GM21619 (cell line): ENCODE measurements around the gene SSR2.
A peak's percentile ranks its signal among the peaks of the same experiment; 100 is the strongest.

Experiments used
- ATAC-seq: cut with Tn5 transposase; IDR thresholded peaks from one replicate; pipeline ENCODE4 v1.9.1; 2021; ENCODE audit not compliant: unreplicated experiment

Gene SSR2

DNA sequence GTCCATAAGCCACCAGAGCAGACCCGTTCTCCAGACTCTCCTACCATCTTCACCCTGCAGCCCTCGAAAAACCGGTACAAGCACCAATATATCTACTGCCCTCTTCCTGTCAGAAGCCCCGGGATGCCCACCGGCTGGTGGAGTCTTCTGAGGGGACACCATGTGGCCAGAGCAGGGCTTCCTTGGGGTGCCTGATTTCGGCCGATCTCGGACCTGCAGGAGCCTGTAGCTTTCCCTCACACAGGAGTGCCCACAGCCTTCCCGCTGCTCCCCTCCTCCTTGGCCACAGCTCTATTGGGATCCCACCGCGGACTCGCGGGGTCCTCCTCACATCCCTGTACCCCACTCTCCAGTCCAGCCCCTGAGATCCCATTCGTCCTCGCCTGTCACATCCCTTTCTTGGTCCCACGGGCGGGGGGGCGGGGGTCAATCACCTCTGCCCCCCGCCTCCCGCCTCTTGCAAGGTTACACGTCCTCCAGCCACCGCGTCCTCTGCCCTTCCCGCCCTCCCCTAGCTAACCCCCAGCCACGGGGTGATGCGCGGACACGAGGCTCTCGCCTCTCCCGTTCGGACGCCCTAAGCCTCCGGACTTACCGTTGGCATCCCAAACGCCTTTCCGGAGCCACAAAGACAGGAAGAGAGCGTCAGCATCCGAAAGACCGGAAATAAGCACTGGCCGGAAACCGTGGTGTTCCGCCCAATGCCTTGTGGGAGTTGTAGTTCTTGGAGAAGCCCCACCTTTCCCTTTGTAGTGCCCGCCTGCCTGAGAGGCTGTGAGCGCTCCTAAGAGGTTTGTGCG lies at the start of gene SSR2:
SSR2 (minus strand) TSS at position 659 of the 800 bp plus-strand sequence. CDS start 784 bp downstream, outside the sequence.
- peak; percentile 99 for ATAC-seq

DNA sequence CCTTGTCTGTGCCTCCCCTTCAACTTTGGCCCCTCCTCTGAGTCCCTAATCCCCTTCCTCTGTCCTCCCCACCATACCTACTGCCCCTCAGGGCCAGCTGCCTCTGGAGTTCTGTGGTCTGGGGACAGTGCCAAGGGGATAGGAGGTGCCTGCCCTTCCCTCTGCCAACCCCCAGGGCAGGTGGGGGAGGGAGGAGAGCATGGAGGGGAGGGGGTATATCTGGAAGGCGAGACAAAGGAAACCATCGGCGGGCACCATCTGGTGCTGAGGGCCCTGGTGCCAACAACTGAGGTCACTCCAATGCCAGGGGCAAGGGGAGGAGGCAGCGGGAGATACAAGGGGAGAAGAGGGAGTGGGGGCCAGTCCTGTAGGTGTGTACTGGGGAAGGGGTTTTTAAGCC lies 49.8 kb upstream of the SSR2 start:
- ATAC-seq = no peak

DNA sequence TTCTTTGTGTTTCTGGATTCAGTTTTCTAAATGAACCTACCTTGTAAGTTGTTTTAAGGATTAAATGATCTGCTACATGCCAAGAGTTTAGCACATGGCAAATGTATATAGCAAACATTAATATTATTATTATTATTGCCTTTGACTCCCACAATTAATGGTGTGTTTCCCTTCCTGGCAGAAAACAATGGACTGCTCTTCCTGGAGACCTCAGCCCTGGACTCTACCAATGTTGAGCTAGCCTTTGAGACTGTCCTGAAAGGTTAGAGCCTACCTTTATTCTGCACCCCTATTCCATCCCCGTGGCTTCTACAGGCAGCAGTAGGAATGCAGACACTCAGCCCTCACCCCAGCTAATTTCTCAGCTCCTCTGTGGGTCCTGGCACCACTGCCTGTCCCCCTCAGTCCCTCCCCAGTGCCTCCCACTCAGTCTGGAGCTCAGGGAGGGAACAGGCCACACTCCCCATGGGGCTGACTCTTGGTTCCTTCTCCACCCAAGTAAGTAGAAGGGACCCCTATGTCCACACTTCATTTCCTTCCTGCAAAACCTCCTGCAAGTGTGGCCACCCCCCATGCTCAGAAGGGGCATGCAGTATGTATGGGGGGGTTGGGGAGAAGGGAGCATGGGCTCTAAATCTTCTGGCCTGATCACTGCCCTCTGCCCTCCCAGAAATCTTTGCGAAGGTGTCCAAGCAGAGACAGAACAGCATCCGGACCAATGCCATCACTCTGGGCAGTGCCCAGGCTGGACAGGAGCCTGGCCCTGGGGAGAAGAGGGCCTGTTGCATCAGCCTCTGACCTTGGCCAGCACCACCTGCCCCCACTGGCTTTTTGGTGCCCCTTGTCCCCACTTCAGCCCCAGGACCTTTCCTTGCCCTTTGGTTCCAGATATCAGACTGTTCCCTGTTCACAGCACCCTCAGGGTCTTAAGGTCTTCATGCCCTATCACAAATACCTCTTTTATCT lies 49.0 kb upstream of the SSR2 start:
- ATAC-seq = no peak

DNA sequence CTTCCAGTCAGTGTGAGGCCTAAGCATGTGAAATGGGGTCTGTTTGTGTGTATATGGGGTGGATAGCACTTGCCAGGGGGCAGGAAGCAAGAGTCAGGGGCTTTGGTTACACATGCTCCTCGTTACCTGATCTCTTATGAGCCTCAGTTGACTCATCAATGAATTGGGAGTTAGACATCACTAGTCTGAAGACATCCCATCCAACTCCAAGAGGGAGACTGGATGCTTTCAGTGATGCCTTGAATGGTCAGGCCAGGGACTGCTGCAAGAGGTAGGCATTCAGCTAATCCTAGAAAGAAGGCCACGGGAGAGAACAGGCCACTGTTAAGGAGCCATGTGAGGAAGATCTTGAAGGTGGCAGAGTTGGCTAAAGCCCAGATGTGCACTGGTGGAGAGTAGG lies 46.5 kb upstream of the SSR2 start:
- no peak for ATAC-seq

DNA sequence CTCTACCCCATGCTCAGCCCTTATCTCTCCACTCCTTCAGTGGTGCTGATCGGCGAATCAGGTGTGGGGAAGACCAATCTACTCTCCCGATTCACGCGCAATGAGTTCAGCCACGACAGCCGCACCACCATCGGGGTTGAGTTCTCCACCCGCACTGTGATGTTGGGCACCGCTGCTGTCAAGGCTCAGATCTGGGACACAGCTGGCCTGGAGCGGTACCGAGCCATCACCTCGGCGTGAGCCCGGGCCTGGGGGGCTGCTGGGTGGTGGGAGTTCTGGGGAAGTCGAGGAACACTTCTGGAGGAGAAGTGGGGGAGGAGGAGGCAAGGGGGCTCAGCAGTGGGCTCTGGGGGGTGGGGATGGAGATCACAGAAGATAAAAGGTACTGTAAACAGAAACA lies 45.1 kb upstream of the SSR2 start:
- no peak for ATAC-seq

DNA sequence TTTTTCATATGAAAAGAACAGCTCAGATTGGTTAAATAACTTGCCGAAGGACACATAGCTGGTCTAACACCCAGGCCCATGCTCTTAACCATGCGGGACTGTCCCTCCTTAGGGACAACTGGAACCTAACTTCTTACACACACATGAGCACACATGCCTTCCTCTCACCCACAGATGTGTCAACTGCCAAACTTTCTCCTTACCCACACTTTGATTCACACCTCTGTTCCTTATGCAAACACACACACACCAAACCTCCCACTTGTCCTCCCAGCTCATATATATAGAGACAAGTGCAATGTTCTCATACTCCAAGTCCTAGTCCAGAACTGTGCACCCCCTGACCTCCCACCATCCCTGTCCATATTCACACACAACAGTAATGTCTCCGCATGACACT lies 44.5 kb upstream of the SSR2 start:
- ATAC-seq = no peak

DNA sequence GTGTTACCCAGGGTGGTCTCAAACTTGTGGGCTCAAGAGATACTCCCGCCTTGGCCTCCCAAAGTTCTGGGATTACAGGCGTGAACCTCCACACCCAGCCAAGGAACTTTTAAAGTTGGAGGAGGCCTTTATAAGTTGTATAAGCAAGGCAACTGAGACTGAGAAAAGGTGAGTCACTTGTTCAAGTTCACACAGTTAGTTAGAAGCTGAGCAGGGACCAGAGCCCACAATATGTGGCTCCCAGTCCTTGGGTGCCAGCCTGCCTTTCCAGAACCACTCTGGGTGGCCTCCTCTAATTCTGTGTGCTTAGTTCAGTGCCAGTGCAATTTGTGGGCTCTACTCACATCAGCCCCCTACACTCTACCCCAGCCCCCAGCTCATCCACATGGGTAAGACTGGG lies 43.9 kb upstream of the SSR2 start:
- no peak for ATAC-seq

DNA sequence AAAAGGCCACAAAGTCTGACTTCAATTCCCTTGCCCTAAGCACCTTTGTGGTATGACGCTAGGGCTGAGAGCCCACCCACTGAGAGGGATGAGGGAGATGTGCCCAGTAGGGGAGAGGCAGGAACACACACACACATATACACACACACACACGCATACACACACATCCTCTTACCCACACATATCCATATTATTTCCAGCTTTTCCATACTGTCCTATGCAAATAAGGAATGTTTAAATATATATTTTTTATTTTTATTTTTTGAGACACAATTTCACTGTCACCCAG lies 43.2 kb upstream of the SSR2 start:
- ATAC-seq = no peak

DNA sequence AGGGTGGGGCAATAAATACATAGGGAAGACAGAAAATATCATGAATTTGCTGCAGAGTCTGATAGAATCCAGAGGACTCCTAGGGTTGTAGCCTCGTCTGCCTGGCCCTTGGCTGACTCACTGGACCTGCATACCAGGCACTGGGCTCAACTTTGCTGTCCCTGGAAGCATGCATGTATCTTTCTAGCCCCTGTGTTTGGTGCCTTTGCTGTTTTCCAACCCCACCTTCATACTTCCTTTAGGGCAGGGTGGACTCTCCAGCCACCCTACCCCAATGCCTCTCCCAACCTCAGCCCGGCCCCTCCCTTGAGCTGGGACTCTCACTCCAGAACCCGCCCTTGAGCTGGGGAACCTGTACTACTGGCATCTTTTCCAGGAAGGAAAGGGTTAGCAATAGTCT lies 41.4 kb upstream of the SSR2 start:
- ATAC-seq = no peak

DNA sequence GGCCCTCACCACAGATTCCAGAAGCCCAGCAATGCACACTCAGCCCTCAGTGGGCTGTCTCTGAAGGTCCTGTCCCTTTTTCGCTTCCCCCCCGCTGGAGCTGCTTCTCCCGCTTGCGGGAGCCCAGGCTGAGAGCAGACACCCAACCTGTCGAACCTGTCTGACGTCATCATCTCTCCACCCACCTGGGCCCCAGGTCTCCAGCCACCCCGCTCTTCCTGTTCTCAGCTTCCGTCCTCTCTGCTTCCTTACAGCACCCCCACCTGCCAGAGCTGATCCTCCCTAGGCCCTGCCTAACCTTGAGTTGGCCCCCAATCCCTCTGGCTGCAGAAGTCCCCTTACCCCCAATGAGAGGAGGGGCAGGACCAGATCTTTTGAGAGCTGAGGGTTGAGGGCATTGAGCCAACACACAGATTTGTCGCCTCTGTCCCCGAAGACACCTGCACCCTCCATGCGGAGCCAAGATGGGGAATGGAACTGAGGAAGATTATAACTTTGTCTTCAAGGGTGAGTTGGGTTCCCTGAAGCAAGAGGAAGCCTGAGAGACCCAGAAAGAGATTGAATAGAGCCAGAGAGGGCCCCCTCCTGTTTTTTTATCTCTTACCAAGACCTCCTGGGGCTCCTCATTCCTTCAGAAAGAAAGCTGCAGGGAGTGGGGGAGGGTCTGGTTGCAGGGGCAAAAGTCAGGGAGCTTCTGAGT lies 40.3 kb upstream of the SSR2 start, which contains the start of gene RAB25:
RAB25 (plus strand) TSS at position 224 of the 700 bp plus-strand sequence; CDS start at position 465, 241 bp downstream.
- no peak for ATAC-seq

DNA sequence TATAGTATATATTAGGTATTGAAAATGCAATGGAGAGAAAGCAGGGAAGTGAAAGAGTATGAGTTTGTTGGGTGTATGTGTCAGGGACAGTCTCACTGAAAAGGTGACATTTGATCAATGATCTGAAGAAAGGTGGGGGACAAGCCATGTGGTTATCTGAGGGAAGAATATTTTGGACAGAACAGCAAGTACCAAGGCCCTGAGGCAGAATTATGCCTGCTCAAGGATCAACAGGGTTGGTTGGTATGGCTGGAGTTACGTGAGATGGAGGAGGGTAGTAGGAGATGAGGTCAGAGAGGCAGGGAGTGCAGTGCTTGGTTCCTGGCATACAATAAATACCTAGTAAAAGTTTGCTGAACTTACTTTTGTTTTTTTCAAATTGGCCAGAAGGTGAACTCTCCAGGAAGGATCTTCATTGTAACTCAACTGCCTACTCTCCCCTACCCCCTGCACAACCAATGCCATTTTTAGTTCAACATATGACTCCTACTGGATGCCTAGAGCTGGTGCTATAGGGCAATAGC lies 35.6 kb upstream of the SSR2 start:
- ATAC-seq = no peak

DNA sequence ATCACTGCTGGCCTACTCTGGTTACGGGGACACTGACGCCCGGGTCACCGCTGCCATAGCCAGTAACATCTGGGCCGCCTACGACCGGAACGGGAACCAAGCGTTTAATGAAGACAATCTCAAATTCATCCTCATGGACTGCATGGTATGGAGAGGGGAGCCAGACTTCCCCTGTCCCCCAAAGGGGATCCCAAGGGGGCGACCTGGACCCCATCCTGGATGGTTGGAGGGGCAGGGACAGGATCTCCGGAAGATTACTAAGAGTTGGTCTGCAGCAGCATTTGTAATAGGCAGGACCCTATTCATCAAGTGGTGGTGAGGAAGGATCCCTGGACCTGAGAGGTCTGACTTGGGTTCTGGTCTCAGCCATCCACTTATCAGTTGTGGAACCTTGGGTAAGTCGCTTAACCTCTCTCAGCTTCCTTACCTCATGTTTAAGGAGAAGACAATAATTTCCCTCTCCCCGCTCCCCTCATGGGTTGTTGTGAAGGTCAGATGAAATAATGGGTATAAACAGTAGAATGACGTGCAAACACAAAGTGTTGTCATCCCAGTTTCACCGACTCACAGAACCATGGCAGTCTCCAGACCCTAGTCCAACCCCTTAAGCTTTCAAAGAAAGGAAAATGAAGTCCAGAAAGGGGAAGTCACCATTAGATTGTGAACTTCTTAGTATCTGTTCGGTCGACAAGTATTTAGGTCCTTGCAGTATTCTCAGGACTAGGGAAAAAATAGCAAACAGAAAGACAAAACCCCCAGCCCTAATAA lies 34.7 kb upstream of the SSR2 start:
- ATAC-seq = no peak

DNA sequence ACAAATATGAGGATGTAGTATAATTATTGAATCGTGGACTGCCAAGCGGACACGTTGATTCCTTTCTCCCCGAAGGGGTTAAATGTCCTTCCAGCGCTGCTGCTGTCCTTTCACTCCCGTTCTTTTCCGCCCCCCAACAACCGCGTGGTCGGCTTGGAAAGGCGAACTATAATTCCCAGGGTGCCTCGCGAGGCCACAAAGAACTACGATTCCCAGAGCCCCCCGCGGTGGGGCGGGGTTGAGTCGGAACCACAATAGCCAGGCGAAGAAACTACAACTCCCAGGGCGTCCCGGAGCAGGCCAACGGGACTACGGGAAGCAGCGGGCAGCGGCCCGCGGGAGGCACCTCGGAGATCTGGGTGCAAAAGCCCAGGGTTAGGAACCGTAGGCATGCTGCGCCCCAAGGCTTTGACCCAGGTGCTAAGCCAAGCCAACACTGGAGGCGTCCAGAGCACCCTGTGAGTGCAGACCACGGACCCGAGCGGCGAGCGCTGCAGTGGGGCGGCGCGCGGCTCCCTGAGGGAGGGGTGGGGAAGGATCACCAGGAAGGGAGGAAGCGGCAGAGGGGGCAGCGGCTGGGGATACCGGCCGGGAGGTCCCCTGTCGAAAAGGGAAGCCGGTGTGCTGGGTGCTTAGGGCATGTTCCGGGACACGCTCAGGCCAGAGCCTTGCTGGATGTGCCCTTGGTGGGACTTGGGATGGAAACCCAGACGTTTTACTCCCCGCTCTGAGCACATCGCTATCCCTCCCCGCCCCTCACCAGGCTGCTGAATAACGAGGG lies 33.9 kb upstream of the SSR2 start, which contains the start of gene LAMTOR2:
LAMTOR2 (plus strand) TSS at position 283 of the 781 bp plus-strand sequence; CDS start at position 391, 108 bp downstream.
- ATAC-seq = peak; percentile 68

DNA sequence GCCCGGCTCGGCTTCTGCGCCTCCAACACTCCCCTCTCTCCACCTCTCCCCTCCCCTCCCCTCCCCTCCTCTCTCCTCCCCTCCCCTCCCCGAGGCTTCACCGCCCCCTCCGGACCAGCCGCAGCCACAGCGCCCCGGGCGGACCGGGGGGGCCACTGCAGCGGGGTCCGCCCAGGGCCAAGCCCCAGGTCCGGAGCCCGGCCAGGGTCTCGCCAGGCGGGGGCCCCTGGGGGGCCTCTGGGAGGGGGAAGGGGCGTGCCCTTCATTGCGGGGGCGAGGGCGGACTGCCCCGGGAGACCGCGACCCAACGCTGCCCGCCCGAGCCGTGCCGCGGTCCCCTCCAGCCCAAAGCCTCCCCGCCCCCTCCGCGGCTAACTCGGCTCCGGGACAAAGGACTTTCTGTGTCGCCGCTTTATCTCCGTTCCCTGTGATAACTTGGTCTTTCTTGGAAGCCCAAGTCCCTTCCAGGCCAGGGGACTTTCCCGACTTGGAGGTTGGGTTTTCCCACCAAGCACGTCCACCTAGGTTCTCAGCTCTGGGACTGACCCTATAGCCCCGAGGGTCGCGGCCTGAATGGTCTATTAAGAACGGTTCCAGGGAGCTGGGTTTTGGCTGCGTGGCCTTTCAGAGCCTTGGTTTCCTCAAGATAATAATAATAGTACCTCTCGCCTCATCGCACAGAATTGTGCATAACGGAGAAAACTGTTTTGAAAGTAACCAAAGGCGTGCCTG lies 33.2 kb upstream of the SSR2 start, which contains the start of gene UBQLN4:
UBQLN4 (minus strand) TSS at position 31 of the 732 bp plus-strand sequence. CDS start 97 bp downstream, outside the sequence.
- ATAC-seq = peak; percentile 34

DNA sequence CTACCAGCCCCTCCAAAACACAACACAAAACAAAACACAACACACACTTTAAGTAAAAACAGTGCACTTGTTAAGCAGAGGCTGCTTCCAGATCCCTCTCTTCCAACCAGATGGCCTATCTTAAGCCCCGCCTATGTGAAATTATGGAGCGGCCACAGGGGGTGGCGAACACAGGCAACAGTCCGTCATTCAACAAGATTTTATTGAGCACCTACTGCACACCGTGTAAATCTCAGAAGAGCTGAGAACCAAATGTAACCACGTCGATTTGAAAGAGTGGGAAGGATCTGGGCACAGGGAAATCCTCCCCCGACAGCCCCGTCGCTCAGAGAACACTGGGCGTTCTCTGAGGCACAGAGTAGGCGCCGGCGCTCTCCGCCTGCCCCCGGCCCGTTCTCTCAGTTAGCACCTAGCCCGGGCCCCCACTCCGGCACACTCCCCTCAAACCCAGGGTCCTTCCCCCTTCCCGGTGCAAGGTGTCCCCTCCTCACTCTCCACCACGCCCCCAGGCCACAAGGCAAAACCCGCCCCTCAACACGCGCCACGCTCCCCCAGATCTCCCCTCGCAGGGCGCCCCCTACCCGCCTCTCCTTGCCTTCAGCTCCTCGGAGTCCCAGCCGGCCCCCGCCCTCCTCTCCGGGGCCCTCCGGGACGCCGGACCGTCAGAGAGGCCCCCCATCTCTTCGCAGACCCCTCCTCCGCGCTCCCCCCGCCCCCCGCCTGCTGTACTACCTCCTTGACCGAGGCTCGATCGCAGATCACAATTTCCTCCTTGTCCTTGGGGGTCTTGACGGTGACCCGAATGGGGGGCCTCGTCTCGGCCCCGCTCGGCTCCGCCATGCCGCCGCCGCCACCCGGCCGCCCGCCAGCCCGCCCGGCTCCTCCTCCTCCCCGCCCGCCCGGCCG lies 32.4 kb upstream of the SSR2 start:
- no peak for ATAC-seq

DNA sequence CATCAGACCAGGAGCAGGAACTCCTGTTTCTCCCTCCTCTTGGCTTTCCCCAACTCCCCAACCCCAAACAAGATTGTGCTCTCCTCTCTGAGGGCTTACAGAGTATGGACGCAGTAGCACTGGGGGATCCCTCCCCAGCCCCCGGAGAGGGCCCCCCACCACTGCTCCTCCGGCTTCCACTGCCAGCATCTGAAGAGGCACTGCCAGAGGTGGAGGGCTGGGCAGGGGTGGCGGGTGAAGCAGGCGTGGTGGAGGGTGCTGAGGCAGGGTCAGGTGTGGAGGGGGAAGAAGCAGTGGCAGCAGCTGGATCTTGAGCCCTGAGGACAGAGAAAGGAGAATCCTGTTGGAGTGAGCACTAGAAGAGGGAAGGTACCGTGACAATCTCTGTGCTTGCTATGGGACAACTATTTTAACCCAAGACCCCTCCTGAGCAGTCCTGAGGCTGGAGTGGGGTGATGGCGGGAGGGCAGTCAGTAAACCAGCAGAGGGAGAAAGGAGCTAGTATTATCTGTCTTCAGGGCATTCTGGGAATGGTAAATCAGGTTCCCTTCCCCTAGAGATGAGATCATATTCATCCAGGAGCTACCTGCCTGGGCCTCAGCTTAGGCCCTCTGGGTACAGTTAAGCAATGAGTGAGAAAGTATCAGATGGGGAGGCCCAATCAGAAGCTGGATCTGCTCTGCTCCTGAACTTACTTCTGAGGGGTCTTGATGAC lies 30.4 kb upstream of the SSR2 start:
- no peak for ATAC-seq

DNA sequence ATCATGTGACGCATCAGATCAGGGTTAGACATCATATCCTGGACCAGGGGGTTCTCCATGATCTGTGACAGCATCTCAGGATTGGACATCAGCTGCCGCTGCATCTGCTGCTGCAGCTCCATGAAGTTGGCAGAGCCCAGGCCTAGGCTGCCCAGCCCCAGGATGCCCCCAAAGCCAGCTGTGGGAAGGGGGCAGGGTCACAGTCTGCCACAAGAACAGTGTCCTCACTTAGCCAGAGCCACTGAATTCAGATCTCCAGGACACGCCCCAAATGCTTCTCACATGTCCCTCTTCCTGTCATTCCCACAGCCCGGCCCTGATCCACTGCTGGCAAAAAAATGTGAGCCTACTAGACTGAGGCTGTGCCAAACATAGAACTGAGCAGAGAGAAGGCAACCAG lies 29.6 kb upstream of the SSR2 start:
- no peak for ATAC-seq
